Left lung (tissue), 10 donors: ENCODE results near the gene MGAT4A. TPM values are rescaled to one million over a fixed set of nuclear protein-coding genes. Genes with fewer than 3 reads are reported as not detected.

ENCODE experiments used
- ATAC-seq: fragments of 200-7000 bp; cut with Tn5 transposase; one replicate; pipeline ENCODE4 v1.9.1; 2020; ENCODE audit warnings: moderate library complexity
- DNase-seq, 4 donors: peaks; one replicate each; pipeline ENCODE4 v3.0.0-alpha.2; 2013 to 2020
- H3K27ac ChIP-seq, 2 donors: fragments of 200-600 bp; sonication (generic) in 1 of 2; one replicate each; pipeline versions ENCODE4 v1.5.0 to v1.8.0; 2020 to 2021
- H3K27me3 ChIP-seq, 2 donors: fragments of 200-600 bp; sonication (generic) in 1 of 2; one replicate each; pipeline versions ENCODE4 v1.5.0 to v1.8.0; 2020 to 2021
- H3K36me3 ChIP-seq, 2 donors: fragments of 200-600 bp; sonication (generic) in 1 of 2; one replicate each; pipeline versions ENCODE4 v1.5.0 to v1.8.0; 2020 to 2021
- H3K4me1 ChIP-seq, 2 donors: fragments of 200-600 bp; one replicate each; pipeline ENCODE4 v1.8.0; 2021
- H3K4me3 ChIP-seq, 2 donors: fragments of 200-600 bp; sonication (generic) in 1 of 2; one replicate each; pipeline versions ENCODE4 v1.5.0 to v1.8.0; 2020 to 2021; ENCODE audit warnings: mild to moderate bottlenecking in 1 of 2
- H3K9me3 ChIP-seq, 2 donors: fragments of 200-600 bp; sonication (generic) in 1 of 2; one replicate each; pipeline versions ENCODE4 v1.5.0 to v1.8.0; 2020 to 2021
- intact Hi-C, 2 donors: fragments of 100-400 bp; cut with DNase I; formaldehyde crosslinking; loops; one replicate each; pipeline versions ENCODE4 v1.11.2 to v1.14.2; 2022
- polyA plus RNA-seq, 6 donors: library from polyadenylated mRNA; unstranded; fragments of 120-200 nt; gene quantifications; one replicate each; pipeline ENCODE4 v1.2.1, GENCODE V29; 2013; ENCODE audit not compliant: insufficient read length in 6 of 6
- total RNA-seq, 2 donors: library from RNA; stranded (reverse); fragmentation: NEBNext Ultra II Directional; extraction: Animal tissue kit (Norgen Biotek cat#: 25700); gene quantifications; one replicate each; pipeline ENCODE4 v1.2.1, GENCODE V29; 2021
- TF ChIP-seq, protein P1 (sequence below), 2 donors: fragments of 200-600 bp; sonication (generic) in 1 of 2; IDR thresholded peaks; one replicate each; pipeline versions ENCODE4 v1.5.0 to v1.8.0; 2021; ENCODE audit warnings: antibody characterized with exemption in 2 of 2
- donor health status: DM: no; HTN: yes; CAD: no.
- donor health status: DM: no; HTN: no; CAD: no.

The MGAT4A gene
- total and polyA plus RNA-seq, 8 donors: 15.4 to 79.8 (median 19.0) TPM

DNA sequence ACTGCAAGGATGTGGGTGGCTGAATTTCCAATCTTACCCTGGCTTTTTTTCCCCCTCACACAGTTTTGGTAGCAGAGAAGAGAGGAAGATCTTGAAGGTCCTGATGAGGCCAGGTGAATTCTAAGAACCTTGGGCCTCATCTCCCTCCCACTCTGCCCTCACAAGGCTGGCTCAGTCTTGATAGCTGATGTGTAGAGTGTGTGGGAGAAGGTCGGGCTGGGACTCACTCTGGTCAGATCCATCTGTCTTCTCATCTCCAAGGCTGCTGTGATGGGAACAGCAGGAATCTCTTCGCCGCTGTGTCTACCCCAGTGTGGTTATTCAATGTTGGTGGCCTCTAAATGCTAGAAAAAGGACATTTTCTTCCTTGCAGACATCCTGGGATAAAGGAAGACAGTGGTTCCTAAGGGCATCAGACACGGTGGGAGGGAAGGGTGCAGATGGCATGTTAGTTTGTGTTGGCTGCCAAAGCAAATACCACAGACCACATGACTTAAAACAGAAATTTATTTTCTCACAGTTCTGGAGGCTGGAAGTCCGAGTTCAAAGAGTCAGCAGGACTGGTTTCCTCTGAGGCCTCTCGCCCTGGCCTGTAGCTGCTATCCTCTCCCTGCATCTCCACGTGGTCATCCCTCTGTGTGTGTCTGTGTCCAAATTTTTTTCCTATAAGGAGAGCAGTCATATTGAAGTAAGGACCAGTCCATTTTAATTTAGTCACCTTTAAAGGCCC, 37.6 kb upstream of the MGAT4A start:
- peak; percentile 36 for ATAC-seq

DNA sequence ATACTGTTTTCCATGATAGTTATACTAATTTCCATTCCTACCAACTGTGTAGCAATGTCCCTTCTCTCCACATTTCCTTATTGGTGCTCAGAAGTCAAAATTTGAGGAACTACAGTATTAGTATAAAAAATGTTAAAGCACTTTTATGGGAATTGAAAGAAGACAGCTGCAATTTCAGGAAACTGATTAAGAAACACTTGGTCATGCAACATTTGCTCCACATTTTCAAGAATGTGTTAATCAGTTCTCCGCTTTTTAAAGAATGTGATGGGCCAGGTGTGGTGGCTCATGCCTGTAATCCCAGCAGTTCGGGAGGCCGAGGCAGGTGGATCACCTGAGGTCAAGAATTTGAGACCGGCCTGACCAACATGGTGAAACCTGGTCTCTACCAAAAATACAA, 33.6 kb upstream of the MGAT4A start:
- Histone ChIP-seq H3K36me3 (no peaks in the 10 kb centered on the region), H3K27me3 (no peaks in the 10 kb centered on the region), H3K4me1 (peaks cover 6 to 95% of the 10 kb centered on the region in 2 donors), H3K9me3 (no peaks in the 10 kb centered on the region), H3K4me3 (no peak overlapping the region), H3K27ac (peak overlapping the region; percentile 13 to 39)
- no peak for DNase-seq
- intact Hi-C loops: no loop called here
- TF ChIP-seq, protein P1, sequence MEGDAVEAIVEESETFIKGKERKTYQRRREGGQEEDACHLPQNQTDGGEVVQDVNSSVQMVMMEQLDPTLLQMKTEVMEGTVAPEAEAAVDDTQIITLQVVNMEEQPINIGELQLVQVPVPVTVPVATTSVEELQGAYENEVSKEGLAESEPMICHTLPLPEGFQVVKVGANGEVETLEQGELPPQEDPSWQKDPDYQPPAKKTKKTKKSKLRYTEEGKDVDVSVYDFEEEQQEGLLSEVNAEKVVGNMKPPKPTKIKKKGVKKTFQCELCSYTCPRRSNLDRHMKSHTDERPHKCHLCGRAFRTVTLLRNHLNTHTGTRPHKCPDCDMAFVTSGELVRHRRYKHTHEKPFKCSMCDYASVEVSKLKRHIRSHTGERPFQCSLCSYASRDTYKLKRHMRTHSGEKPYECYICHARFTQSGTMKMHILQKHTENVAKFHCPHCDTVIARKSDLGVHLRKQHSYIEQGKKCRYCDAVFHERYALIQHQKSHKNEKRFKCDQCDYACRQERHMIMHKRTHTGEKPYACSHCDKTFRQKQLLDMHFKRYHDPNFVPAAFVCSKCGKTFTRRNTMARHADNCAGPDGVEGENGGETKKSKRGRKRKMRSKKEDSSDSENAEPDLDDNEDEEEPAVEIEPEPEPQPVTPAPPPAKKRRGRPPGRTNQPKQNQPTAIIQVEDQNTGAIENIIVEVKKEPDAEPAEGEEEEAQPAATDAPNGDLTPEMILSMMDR (IDR thresholded peaks at IDR 0.05): no peak
- no peak for ATAC-seq

More for the DNA sequence above, 37.6 kb upstream of the MGAT4A start:
- Histone ChIP-seq H3K4me3 (no peak overlapping the region), H3K27me3 (no peaks in the 10 kb centered on the region), H3K9me3 (no peaks in the 10 kb centered on the region), H3K27ac (no peak overlapping the region), H3K36me3 (no peaks in the 10 kb centered on the region), H3K4me1 (peaks cover 10 to 87% of the 10 kb centered on the region in 2 donors)
- intact Hi-C loops: no loop called here
- no peak for DNase-seq
- TF ChIP-seq, protein P1 (IDR thresholded peaks at IDR 0.05): no peak

- TF ChIP-seq, protein P1 (IDR thresholded peaks at IDR 0.05): no peak
- Histone ChIP-seq H3K4me3 (no peak overlapping the region), H3K27me3 (no peaks in the 10 kb centered on the region), H3K4me1 (peaks cover 4 to 95% of the 10 kb centered on the region in 2 donors), H3K27ac (peak overlapping the region in 1 of 2 donors; percentile 39), H3K36me3 (no peaks in the 10 kb centered on the region), H3K9me3 (no peaks in the 10 kb centered on the region)
- no peak for DNase-seq
- intact Hi-C loops: no loop called here
- no peak for ATAC-seq
These were observed 32.4 kb upstream of the MGAT4A start for GRCh38 chr2:98763209-98763951.

DNA sequence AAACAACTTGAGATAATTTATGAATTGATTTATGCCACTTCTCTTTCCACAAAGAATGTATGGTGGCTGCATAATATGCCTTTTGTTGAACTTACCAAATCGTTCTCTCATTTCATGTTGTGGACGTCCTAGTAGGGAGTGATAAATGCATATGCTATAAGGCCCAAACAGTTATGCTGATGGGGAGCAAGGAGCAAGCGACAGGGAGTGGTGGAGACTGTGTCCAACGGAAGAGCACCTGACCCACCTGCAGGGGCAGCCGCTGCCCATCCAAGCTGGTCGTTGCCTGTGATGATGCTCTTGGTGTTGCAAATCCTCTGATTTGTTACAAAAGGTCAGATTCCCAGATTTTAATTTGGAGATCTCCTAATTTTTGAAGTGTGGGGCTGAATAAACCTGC, 31.0 kb upstream of the MGAT4A start:
- Histone ChIP-seq H3K27me3 (no peaks in the 10 kb centered on the region), H3K4me3 (no peak overlapping the region), H3K4me1 (peaks cover 13 to 99% of the 10 kb centered on the region in 2 donors), H3K9me3 (no peaks in the 10 kb centered on the region), H3K27ac (peak overlapping the region; percentile 3 to 95), H3K36me3 (no peaks in the 10 kb centered on the region)
- intact Hi-C loops: no loop called here
- no peak for ATAC-seq
- no peak for DNase-seq
- TF ChIP-seq, protein P1 (IDR thresholded peaks at IDR 0.05): no peak

GRCh38 chr2:98761267-98761781, 30.4 kb upstream of the MGAT4A start:
- Histone ChIP-seq H3K27ac (peak overlapping the region; percentile 3 to 95), H3K9me3 (no peaks in the 10 kb centered on the region), H3K36me3 (no peaks in the 10 kb centered on the region), H3K4me1 (peaks cover 13 to 99% of the 10 kb centered on the region in 2 donors), H3K4me3 (no peak overlapping the region), H3K27me3 (no peaks in the 10 kb centered on the region)
- no peak for DNase-seq
- intact Hi-C loops: no loop called here
- TF ChIP-seq, protein P1 (IDR thresholded peaks at IDR 0.05): no peak
- ATAC-seq: no peak
